Measurements from ENCODE around the gene ALG14.

DNA sequence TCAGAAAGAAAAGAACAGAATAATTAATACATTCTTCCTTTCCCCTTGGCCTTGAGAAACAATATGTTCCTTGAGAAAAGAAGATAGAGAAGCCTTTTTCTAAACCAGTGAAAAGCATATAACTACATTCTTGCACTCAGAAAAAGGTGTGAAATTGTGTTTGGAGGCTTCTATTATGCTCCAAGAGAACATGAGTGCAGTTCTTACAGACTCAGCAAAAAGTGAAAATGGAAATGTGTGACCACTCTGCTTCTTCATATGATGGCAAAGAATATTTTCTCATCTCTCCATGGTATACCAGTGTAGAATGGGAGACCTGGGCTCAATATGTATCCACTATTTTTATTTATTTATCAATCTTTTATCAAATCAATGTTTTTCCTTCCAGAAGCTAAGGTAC lies 43.2 kb downstream of the ALG14 start:
- no peak for TF ChIP-seq POLR2A (IDR thresholded peaks at IDR 0.05; ENCODE audit: low read depth, low read length)
- no peak for TF ChIP-seq POLR2AphosphoS5 (IDR thresholded peaks at IDR 0.05; ENCODE audit: low read depth, low read length)
- TF ChIP-seq POU2F2 (IDR thresholded peaks at IDR 0.05; ENCODE audit: low read depth, low read length), result no peak

Data from GM12891 (cell line).